GM10266 (cell line): ENCODE data around the gene MAST4.

ENCODE experiments used
- DNase-seq: peaks from one replicate; pipeline ENCODE4 v3.0.0; 2012; ENCODE audit errors: extremely low spot score
- CTCF ChIP-seq: IDR thresholded peaks from 2 replicates; pipeline ENCODE4 v1.5.1; 2012; ENCODE audit warnings: mild to moderate bottlenecking, low read depth; ENCODE audit not compliant: control insufficient read depth, insufficient read depth; ENCODE audit errors: missing control alignments

The MAST4 gene

DNA sequence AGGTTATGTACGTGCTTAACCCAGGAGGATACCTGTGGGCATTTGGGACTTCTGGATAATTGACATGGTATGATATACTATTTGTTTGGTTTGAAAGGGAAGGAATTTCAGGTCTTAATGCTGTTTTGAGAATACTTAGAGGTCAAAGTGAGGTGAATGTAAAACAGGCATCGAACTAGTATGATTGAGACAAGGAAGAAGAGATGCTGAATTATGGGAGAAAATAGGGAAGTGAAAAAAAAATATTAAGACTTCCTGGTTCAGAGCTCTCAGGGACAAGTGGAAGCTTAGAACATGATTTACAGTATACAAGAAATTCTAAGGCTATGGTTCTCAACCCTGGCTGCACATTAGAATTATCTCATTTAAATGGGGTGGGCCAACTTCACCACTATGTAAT lies 485.1 kb downstream of the MAST4 start:
- no peak for DNase-seq
- TF ChIP-seq CTCF = no peak

- TF ChIP-seq CTCF = no peak
- no peak for DNase-seq
Observed at GRCh38 chr5:67082941-67083340, 486.7 kb downstream of the MAST4 start.

GRCh38 chr5:67085616-67086015 lies 489.4 kb downstream of the MAST4 start:
- TF ChIP-seq CTCF = no peak
- DNase-seq = no peak

DNA sequence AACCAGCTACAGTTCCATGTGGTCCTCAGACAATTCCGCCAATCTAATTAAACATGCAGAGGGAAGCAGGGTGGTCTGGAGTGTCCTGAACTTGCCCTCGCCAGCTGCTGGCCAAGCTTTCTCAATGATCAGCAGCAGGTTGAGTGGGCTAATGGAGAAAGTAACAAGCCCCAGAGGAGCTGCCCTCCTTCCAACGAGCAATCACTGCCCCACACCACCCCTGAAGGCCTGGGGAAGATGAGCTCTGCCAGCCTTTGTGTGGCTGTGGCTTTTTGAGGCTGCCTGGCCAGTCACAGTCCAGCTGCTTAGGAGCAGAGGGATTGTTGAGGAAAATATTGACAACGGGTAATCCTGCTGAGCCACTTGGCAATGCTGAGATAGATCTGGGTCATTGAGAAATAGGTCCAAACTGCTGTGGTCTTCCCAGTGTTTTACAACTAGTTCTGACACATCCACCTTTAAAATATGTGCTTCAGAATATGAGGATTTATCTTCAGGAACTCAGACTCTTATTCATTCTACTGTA lies 493.1 kb downstream of the MAST4 start:
- no peak for TF ChIP-seq CTCF
- DNase-seq = no peak

- no peak for DNase-seq
- TF ChIP-seq CTCF = no peak
Observed at GRCh38 chr5:67090040-67090439, 493.8 kb downstream of the MAST4 start.

GRCh38 chr5:67090593-67090992 lies 494.4 kb downstream of the MAST4 start:
- DNase-seq = no peak
- TF ChIP-seq CTCF = no peak

DNA sequence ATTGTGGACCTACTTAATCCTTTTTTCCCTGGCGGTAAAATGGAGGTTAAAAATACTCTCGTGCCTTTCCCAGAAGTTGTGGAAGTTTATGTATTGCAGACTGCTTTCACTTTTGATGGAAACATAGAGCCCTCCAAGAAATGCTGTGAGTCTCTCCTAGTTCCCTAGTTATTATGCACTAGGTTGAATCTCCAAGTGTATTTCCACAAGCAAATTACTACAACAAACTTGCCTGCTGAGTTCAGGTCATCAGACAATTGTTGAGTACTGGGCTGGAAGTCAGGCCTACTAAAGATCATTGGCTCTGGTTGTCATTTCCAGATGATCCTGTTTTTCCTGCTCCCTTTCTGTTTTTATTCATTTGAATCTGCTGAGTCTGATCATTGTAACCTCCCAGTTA lies 496.3 kb downstream of the MAST4 start:
- TF ChIP-seq CTCF = no peak
- no peak for DNase-seq
